Left lung (tissue), 10 donors: ENCODE data around the gene RAB11FIP4. TPM values are rescaled to one million over a fixed set of nuclear protein-coding genes. Genes with fewer than 3 reads are reported as not detected.

ENCODE experiments used
- ATAC-seq: fragments of 200-7000 bp; cut with Tn5 transposase; one replicate; pipeline ENCODE4 v1.9.1; 2020; ENCODE audit warnings: moderate library complexity
- DNase-seq, 4 donors: peaks; one replicate each; pipeline ENCODE4 v3.0.0-alpha.2; 2013 to 2020
- H3K27ac ChIP-seq, 2 donors: fragments of 200-600 bp; sonication (generic) in 1 of 2; one replicate each; pipeline versions ENCODE4 v1.5.0 to v1.8.0; 2020 to 2021
- H3K27me3 ChIP-seq, 2 donors: fragments of 200-600 bp; sonication (generic) in 1 of 2; one replicate each; pipeline versions ENCODE4 v1.5.0 to v1.8.0; 2020 to 2021
- H3K36me3 ChIP-seq, 2 donors: fragments of 200-600 bp; sonication (generic) in 1 of 2; one replicate each; pipeline versions ENCODE4 v1.5.0 to v1.8.0; 2020 to 2021
- H3K4me1 ChIP-seq, 2 donors: fragments of 200-600 bp; one replicate each; pipeline ENCODE4 v1.8.0; 2021
- H3K4me3 ChIP-seq, 2 donors: fragments of 200-600 bp; sonication (generic) in 1 of 2; one replicate each; pipeline versions ENCODE4 v1.5.0 to v1.8.0; 2020 to 2021; ENCODE audit warnings: mild to moderate bottlenecking in 1 of 2
- H3K9me3 ChIP-seq, 2 donors: fragments of 200-600 bp; sonication (generic) in 1 of 2; one replicate each; pipeline versions ENCODE4 v1.5.0 to v1.8.0; 2020 to 2021
- intact Hi-C, 2 donors: fragments of 100-400 bp; cut with DNase I; formaldehyde crosslinking; loops; one replicate each; pipeline versions ENCODE4 v1.11.2 to v1.14.2; 2022
- polyA plus RNA-seq, 6 donors: library from polyadenylated mRNA; unstranded; fragments of 120-200 nt; gene quantifications; one replicate each; pipeline ENCODE4 v1.2.1, GENCODE V29; 2013; ENCODE audit not compliant: insufficient read length in 6 of 6
- total RNA-seq, 2 donors: library from RNA; stranded (reverse); fragmentation: NEBNext Ultra II Directional; extraction: Animal tissue kit (Norgen Biotek cat#: 25700); gene quantifications; one replicate each; pipeline ENCODE4 v1.2.1, GENCODE V29; 2021
- TF ChIP-seq, protein P1 (sequence below), 2 donors: fragments of 200-600 bp; sonication (generic) in 1 of 2; IDR thresholded peaks; one replicate each; pipeline versions ENCODE4 v1.5.0 to v1.8.0; 2021; ENCODE audit warnings: antibody characterized with exemption in 2 of 2
- donor health status: DM: no; HTN: yes; CAD: no.
- donor health status: DM: no; HTN: no; CAD: no.

The RAB11FIP4 gene
- total and polyA plus RNA-seq, 8 donors: 7.2 to 19.9 (median 8.2) TPM

DNA sequence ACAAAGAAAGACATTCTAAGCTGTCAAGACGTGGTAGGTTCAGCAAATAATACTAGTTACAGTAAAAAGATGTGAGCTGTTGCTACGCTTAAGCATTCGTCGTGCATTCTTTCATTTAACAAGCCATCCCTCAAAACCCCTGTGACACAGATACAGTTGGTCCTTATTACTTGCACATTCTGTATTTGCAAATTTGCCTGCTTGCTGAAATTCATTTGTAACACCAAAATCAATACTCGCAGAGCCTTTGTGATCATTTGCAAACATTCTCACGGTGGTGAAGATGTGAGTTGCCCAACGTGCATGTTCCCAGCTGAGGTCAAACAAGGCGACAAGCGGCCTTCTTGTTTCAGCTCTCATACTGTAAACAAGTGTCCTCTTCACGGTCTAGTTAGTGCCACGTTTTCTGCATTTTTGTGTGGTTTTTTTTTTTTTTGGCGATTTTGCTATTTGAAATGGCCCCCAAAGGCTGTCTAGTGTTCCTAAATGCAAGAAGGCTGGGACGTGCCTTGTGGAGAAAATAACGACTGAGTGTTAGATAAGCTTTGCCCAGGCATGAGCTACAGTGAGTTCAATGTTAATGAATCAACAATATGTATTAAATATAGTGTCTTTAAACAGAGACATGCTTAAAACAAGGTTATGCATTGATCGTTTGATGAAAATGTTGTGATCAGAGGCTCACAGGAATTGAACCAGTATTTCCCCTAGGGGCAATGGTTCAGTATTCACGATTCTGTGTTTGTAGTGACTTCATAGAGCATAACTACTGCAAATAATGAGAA is 84.1 kb downstream of the RAB11FIP4 start:
- intact Hi-C loops: no loop called here
- no peaks in the 10 kb centered on the region for H3K4me1 ChIP-seq
- H3K4me3 ChIP-seq: no peak overlapping the region
- H3K27me3 ChIP-seq: peaks cover 0 to 16% of the 10 kb centered on the region in 2 donors
- ATAC-seq (no peak), DNase-seq (no peak)
- TF ChIP-seq, protein P1, sequence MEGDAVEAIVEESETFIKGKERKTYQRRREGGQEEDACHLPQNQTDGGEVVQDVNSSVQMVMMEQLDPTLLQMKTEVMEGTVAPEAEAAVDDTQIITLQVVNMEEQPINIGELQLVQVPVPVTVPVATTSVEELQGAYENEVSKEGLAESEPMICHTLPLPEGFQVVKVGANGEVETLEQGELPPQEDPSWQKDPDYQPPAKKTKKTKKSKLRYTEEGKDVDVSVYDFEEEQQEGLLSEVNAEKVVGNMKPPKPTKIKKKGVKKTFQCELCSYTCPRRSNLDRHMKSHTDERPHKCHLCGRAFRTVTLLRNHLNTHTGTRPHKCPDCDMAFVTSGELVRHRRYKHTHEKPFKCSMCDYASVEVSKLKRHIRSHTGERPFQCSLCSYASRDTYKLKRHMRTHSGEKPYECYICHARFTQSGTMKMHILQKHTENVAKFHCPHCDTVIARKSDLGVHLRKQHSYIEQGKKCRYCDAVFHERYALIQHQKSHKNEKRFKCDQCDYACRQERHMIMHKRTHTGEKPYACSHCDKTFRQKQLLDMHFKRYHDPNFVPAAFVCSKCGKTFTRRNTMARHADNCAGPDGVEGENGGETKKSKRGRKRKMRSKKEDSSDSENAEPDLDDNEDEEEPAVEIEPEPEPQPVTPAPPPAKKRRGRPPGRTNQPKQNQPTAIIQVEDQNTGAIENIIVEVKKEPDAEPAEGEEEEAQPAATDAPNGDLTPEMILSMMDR (IDR thresholded peaks at IDR 0.05): no peak
- H3K36me3 ChIP-seq: no peaks in the 10 kb centered on the region
- H3K9me3 ChIP-seq: no peaks in the 10 kb centered on the region
- no peak overlapping the region for H3K27ac ChIP-seq

DNA sequence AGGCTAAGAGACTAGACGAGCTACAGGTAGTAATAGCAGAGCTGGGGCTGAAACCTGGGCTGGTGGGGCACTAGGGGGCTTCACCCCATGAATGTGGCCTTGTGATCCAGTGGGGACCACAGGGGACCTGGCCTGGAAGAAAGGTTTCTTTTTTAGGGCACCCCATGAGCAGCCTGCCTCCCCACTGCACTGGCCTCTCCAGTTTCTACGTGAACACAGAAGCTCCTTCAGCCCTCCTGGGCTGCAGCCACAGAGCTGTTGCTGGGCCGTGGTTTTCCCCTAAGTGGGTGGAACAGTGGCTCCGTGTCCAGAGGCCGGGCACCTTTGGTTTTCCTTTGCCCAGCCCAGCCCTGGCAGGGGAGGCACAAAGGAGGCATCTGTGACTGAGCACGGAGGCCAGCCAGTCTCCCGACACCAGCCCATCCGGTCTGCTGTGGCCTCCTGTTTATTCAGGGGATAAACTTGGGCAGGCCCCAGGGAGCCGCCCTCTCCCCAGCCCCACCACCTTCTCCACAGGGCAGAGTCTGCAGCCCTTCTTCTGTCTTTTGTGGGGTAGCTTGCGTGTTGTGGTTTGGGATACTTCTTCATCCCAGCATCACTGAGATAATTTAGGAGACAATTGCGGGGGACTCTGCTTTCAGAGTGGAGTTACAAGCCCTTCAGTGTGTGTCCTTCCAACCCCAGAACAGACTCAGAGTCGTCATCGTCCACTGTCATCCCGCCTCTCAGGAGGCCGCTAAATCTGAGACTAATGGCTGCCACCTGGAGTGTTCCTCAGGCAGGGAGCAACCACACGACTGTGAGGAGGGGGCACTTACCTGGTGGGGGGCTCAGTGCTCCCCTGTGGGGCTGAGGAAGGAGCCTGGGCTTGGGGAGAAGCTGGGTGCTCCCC is 85.3 kb downstream of the RAB11FIP4 start:
- TF ChIP-seq, protein P1 (IDR thresholded peaks at IDR 0.05): no peak
- peaks cover 0 to 16% of the 10 kb centered on the region in 2 donors for H3K27me3 ChIP-seq
- H3K4me3 ChIP-seq: no peak overlapping the region
- no peaks in the 10 kb centered on the region for H3K36me3 ChIP-seq
- H3K4me1 ChIP-seq: no peaks in the 10 kb centered on the region
- ATAC-seq (no peak), DNase-seq (no peak)
- intact Hi-C loops: no loop called here
- no peaks in the 10 kb centered on the region for H3K9me3 ChIP-seq
- no peak overlapping the region for H3K27ac ChIP-seq

DNA sequence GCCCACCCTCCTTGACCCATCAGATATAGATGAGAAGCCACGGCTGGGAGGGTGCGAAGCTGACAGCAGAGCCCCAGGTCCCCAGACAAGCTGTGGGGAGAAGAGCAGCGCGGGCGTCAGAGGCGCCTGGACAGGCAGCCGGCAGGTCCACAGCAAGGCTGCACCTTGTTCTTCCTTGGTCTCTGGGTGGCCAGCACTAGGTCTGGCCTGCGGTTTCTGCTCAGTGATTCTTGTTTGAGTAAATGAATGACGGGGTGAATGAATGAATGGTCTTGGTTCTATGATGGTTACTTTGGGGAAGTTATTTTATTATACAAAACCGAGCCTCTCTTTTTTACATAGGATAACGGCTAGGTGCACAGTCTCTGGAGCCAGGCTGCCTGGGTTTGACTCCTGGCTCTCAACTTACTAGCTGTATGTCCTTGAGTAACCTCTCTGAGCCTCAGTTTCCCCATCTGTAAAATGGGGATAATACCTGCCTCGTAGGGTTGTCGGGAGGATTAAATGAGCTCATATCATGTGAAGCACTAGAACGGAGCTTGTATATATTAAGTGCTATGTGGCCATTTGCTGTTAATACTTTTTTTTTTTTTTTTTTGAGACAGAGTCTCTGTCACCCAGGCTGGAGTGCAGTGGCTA is 86.1 kb downstream of the RAB11FIP4 start:
- Histone ChIP-seq H3K27ac (no peak overlapping the region), H3K9me3 (no peaks in the 10 kb centered on the region), H3K4me1 (no peaks in the 10 kb centered on the region), H3K36me3 (no peaks in the 10 kb centered on the region), H3K4me3 (no peak overlapping the region), H3K27me3 (peaks cover 0 to 13% of the 10 kb centered on the region in 2 donors)
- DNase-seq (no peak), ATAC-seq (no peak)
- intact Hi-C loops: no loop called here
- TF ChIP-seq, protein P1 (IDR thresholded peaks at IDR 0.05): no peak

DNA sequence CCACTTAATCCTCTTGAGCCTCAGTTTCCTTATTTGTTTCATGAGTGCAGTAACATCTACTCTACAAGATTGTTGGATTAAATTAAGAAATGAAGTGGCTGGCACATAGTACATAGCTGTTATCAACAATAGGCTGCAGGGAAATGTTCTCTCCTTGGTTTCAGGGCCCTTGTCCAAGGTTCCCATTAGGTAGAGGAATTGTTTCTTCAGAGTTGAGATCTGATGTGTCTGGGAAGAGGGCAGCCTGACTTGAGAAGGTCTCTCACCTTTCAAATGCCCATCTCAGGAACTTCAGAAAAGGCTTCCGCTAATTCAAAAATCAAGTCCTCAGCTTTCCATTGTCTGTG is 87.6 kb downstream of the RAB11FIP4 start:
- TF ChIP-seq, protein P1 (IDR thresholded peaks at IDR 0.05): no peak
- no peak for ATAC-seq
- H3K4me1 ChIP-seq: no peaks in the 10 kb centered on the region
- H3K27me3 ChIP-seq: peaks cover 0 to 6% of the 10 kb centered on the region in 2 donors
- no peaks in the 10 kb centered on the region for H3K36me3 ChIP-seq
- H3K4me3 ChIP-seq: no peak overlapping the region
- no peaks in the 10 kb centered on the region for H3K9me3 ChIP-seq
- no peak for DNase-seq
- H3K27ac ChIP-seq: no peak overlapping the region
- intact Hi-C loops: no loop called here

DNA sequence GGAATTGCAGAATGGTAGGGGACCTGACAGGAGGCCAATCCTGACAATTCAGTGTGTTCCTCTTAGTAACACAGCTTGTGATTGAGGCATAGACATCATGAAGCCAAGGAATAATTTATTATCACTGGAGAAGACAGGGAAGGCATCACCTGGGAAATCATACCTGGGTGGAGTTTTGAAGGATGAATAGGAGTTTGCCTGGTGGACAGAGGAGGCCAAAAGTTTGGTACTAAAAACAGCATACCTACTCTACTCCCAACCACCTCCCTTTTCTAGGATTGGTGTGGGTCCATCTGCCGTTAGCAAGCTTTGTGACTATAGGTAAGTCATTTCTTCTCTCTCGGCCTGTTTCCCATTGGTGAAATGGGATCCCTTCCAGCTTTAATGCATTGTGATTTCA is 88.0 kb downstream of the RAB11FIP4 start:
- TF ChIP-seq, protein P1 (IDR thresholded peaks at IDR 0.05): no peak
- intact Hi-C loops: no loop called here
- Histone ChIP-seq H3K4me3 (no peak overlapping the region), H3K36me3 (no peaks in the 10 kb centered on the region), H3K27ac (no peak overlapping the region), H3K4me1 (no peaks in the 10 kb centered on the region), H3K9me3 (no peaks in the 10 kb centered on the region), H3K27me3 (peaks cover 0 to 6% of the 10 kb centered on the region in 2 donors)
- ATAC-seq (no peak), DNase-seq (no peak)
